HEK293 (cell line): ENCODE data around the gene C14orf119.

ENCODE experiments used
- CTCF ChIA-PET: fragments of 350-600 bp; formaldehyde crosslinking; extraction: SDS; loops from one replicate; lab custom pipeline; 2021; ENCODE audit warnings: antibody characterized with exemption; lab: Yijun Ruan, JAX
- POLR2A ChIA-PET: fragments of 300-600 bp; formaldehyde crosslinking; extraction: SDS; loops from one replicate; lab custom pipeline; 2020; ENCODE audit warnings: antibody characterized with exemption, inconsistent platforms; lab: Yijun Ruan, JAX
- H3K27ac ChIP-seq: fragments of 200-500 bp; sonication (Bioruptor generic); 2 replicates; pipeline ENCODE4 v1.5.1; 2014; ENCODE audit warnings: low read depth, low read length, control low read depth, inconsistent platforms; ENCODE audit errors: extremely low read depth
- H3K36me3 ChIP-seq, 2 experiments: fragments of 200-500 bp in 1 of 2; sonication (Bioruptor generic) in 1 of 2; 1 replicate in 1 of 2; 2 replicates in 1 of 2; pipeline ENCODE4 v1.5.1; 2014 to 2017; ENCODE audit warnings: inconsistent platforms in 2 of 2, low read length in 2 of 2; ENCODE audit not compliant: control insufficient read depth in 2 of 2, insufficient read depth in 1 of 2
- H3K4me1 ChIP-seq: fragments of 200-500 bp; sonication (Bioruptor generic); 2 replicates; pipeline ENCODE4 v1.5.1; 2014; ENCODE audit warnings: mild to moderate bottlenecking, low read length, inconsistent platforms; ENCODE audit not compliant: control insufficient read depth, insufficient read depth
- H3K4me3 ChIP-seq: 2 replicates; pipeline ENCODE4 v1.5.1; 2011; ENCODE audit warnings: low read depth, mild to moderate bottlenecking, control low read depth, low read length, moderate library complexity
- H3K9me3 ChIP-seq: fragments of 200-500 bp; sonication (Bioruptor generic); 2 replicates; pipeline ENCODE4 v1.5.1; 2014; ENCODE audit warnings: low read depth, low read length, inconsistent platforms; ENCODE audit not compliant: control insufficient read depth, insufficient read depth
- GLIS1 ChIP-seq: fragments of 450-650 bp; formaldehyde crosslinking; IDR thresholded peaks from 2 replicates; pipeline ENCODE4 v1.5.1; 2016; ENCODE audit warnings: missing biosample characterization, missing genetic modification characterization
- GLIS2 ChIP-seq: fragments of 450-650 bp; formaldehyde crosslinking; IDR thresholded peaks from 2 replicates; pipeline ENCODE4 v1.5.1; 2016; ENCODE audit warnings: missing biosample characterization, missing genetic modification characterization
- IKZF3 ChIP-seq: fragments of 450-650 bp; IDR thresholded peaks from 2 replicates; pipeline ENCODE4 v1.5.0; 2018; ENCODE audit warnings: missing biosample characterization, mild to moderate bottlenecking, missing genetic modification characterization, moderate library complexity
- KLF10 ChIP-seq: fragments of 450-650 bp; IDR thresholded peaks from 2 replicates; pipeline ENCODE4 v1.5.1; 2018; ENCODE audit warnings: missing biosample characterization, mild to moderate bottlenecking, missing genetic modification characterization
- MZF1 ChIP-seq: fragments of 450-650 bp; formaldehyde crosslinking; IDR thresholded peaks from 2 replicates; pipeline ENCODE4 v1.5.1; 2017; ENCODE audit warnings: missing biosample characterization, missing genetic modification characterization, borderline replicate concordance
- PRDM1 ChIP-seq: fragments of 450-650 bp; formaldehyde crosslinking; IDR thresholded peaks from 2 replicates; pipeline ENCODE4; 2016; ENCODE audit warnings: missing biosample characterization, missing genetic modification characterization
- SCRT2 ChIP-seq: fragments of 450-650 bp; formaldehyde crosslinking; IDR thresholded peaks from 2 replicates; pipeline ENCODE4 v1.5.1; 2016; ENCODE audit warnings: missing biosample characterization, missing genetic modification characterization
- SP2 ChIP-seq: fragments of 450-650 bp; formaldehyde crosslinking; IDR thresholded peaks from 2 replicates; pipeline ENCODE4 v1.5.1; 2016; ENCODE audit warnings: missing biosample characterization, missing genetic modification characterization
- ZBTB17 ChIP-seq: fragments of 450-650 bp; formaldehyde crosslinking; IDR thresholded peaks from 2 replicates; pipeline ENCODE4 v1.5.1; 2016; ENCODE audit warnings: missing biosample characterization, missing genetic modification characterization
- ZBTB21 ChIP-seq: fragments of 450-650 bp; formaldehyde crosslinking; IDR thresholded peaks from 2 replicates; pipeline ENCODE4 v1.5.1; 2017; ENCODE audit warnings: missing biosample characterization, missing genetic modification characterization
- ZEB2 ChIP-seq: fragments of 450-650 bp; formaldehyde crosslinking; IDR thresholded peaks from 2 replicates; pipeline ENCODE4 v1.5.1; 2016; ENCODE audit warnings: missing biosample characterization, missing genetic modification characterization
- ZFHX2 ChIP-seq: fragments of 450-650 bp; formaldehyde crosslinking; conservative IDR thresholded peaks from 2 replicates; pipeline ENCODE4 v1.5.1; 2016; ENCODE audit warnings: missing biosample characterization, missing genetic modification characterization
- ZNF155 ChIP-seq: fragments of 450-650 bp; formaldehyde crosslinking; IDR thresholded peaks from 2 replicates; pipeline ENCODE4 v1.5.1; 2016; ENCODE audit warnings: missing biosample characterization, missing genetic modification characterization
- ZNF157 ChIP-seq: fragments of 450-650 bp; formaldehyde crosslinking; IDR thresholded peaks from 2 replicates; pipeline ENCODE4 v1.5.1; 2016; ENCODE audit warnings: missing biosample characterization, missing genetic modification characterization
- ZNF175 ChIP-seq: fragments of 450-650 bp; formaldehyde crosslinking; IDR thresholded peaks from 2 replicates; pipeline ENCODE4 v1.5.1; 2016; ENCODE audit warnings: missing biosample characterization, missing genetic modification characterization
- ZNF202 ChIP-seq: fragments of 450-650 bp; formaldehyde crosslinking; IDR thresholded peaks from 2 replicates; pipeline ENCODE4 v1.5.1; 2016; ENCODE audit warnings: missing biosample characterization, missing genetic modification characterization, borderline replicate concordance
- ZNF24 ChIP-seq: fragments of 450-650 bp; formaldehyde crosslinking; IDR thresholded peaks from 2 replicates; pipeline ENCODE4 v1.5.1; 2016; ENCODE audit warnings: missing biosample characterization, missing genetic modification characterization
- ZNF266 ChIP-seq: fragments of 450-650 bp; formaldehyde crosslinking; IDR thresholded peaks from 2 replicates; pipeline ENCODE4 v1.5.1; 2016; ENCODE audit warnings: missing biosample characterization, missing genetic modification characterization, low read depth
- ZNF292 ChIP-seq: fragments of 450-650 bp; formaldehyde crosslinking; IDR thresholded peaks from 2 replicates; pipeline ENCODE4 v1.5.1; 2016; ENCODE audit warnings: low read depth, missing biosample characterization, missing genetic modification characterization, borderline replicate concordance
- ZNF311 ChIP-seq: fragments of 450-650 bp; formaldehyde crosslinking; IDR thresholded peaks from 2 replicates; pipeline ENCODE4 v1.5.1; 2017; ENCODE audit warnings: missing biosample characterization, missing genetic modification characterization, borderline replicate concordance
- ZNF335 ChIP-seq: fragments of 450-650 bp; formaldehyde crosslinking; conservative IDR thresholded peaks from 2 replicates; pipeline ENCODE4 v1.5.1; 2016; ENCODE audit warnings: missing biosample characterization, missing genetic modification characterization
- ZNF366 ChIP-seq: fragments of 450-650 bp; formaldehyde crosslinking; conservative IDR thresholded peaks from 2 replicates; pipeline ENCODE4 v1.5.1; 2016; ENCODE audit warnings: missing biosample characterization, missing genetic modification characterization
- ZNF433 ChIP-seq: fragments of 450-650 bp; formaldehyde crosslinking; IDR thresholded peaks from 2 replicates; pipeline ENCODE4 v1.5.1; 2016; ENCODE audit warnings: missing biosample characterization, missing genetic modification characterization, low read depth
- ZNF629 ChIP-seq: fragments of 450-650 bp; formaldehyde crosslinking; IDR thresholded peaks from 2 replicates; pipeline ENCODE4 v1.5.1; 2017; ENCODE audit warnings: missing biosample characterization, missing genetic modification characterization
- ZNF660 ChIP-seq: fragments of 450-650 bp; IDR thresholded peaks from 2 replicates; pipeline ENCODE4 v1.5.1; 2018; ENCODE audit warnings: missing biosample characterization, mild to moderate bottlenecking, missing genetic modification characterization
- TF ChIP-seq, protein P1 (sequence below): fragments of 450-650 bp; formaldehyde crosslinking; IDR thresholded peaks from 2 replicates; pipeline ENCODE4 v1.5.1; 2016; ENCODE audit warnings: missing biosample characterization, missing genetic modification characterization
- TF ChIP-seq, protein P2 (sequence below): fragments of 450-650 bp; formaldehyde crosslinking; IDR thresholded peaks from 2 replicates; pipeline ENCODE4 v1.5.1; 2017; ENCODE audit warnings: missing biosample characterization, mild to moderate bottlenecking, missing genetic modification characterization, moderate library complexity
- TF ChIP-seq, protein P3 (sequence below): fragments of 450-650 bp; formaldehyde crosslinking; conservative IDR thresholded peaks from 2 replicates; pipeline ENCODE4 v1.5.1; 2016; ENCODE audit warnings: low read depth, missing biosample characterization, missing genetic modification characterization
- TF ChIP-seq, protein P4 (sequence below): fragments of 450-650 bp; formaldehyde crosslinking; IDR thresholded peaks from 2 replicates; pipeline ENCODE4 v1.5.1; 2016; ENCODE audit warnings: missing biosample characterization, missing genetic modification characterization

C14orf119 gene

DNA sequence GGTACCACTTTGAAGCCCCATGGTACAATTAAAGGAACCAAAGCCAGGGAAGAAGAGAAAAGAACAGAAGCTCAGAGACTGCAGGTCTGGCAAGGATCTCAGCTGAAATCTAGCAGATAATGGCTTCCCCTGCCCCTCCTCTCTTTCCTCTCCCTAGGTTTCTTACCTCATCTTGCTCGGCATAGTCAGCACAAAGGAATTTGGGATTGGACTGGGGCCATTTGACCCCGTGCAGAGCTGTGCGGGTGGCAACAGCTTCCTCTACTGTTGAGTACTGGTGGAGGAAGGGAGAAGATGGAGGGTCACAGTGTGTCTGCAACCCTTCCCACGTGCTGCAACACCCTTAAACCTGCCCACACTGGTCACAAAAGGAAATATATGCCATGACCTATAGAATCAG, 33.3 kb upstream of the C14orf119 start (continued):
- TF ChIP-seq, protein P1, sequence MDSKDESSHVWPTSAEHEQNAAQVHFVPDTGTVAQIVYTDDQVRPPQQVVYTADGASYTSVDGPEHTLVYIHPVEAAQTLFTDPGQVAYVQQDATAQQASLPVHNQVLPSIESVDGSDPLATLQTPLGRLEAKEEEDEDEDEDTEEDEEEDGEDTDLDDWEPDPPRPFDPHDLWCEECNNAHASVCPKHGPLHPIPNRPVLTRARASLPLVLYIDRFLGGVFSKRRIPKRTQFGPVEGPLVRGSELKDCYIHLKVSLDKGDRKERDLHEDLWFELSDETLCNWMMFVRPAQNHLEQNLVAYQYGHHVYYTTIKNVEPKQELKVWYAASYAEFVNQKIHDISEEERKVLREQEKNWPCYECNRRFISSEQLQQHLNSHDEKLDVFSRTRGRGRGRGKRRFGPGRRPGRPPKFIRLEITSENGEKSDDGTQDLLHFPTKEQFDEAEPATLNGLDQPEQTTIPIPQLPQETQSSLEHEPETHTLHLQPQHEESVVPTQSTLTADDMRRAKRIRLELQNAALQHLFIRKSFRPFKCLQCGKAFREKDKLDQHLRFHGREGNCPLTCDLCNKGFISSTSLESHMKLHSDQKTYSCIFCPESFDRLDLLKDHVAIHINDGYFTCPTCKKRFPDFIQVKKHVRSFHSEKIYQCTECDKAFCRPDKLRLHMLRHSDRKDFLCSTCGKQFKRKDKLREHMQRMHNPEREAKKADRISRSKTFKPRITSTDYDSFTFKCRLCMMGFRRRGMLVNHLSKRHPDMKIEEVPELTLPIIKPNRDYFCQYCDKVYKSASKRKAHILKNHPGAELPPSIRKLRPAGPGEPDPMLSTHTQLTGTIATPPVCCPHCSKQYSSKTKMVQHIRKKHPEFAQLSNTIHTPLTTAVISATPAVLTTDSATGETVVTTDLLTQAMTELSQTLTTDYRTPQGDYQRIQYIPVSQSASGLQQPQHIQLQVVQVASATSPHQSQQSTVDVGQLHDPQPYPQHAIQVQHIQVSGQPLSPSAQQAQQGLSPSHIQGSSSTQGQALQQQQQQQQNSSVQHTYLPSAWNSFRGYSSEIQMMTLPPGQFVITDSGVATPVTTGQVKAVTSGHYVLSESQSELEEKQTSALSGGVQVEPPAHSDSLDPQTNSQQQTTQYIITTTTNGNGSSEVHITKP (tag by site-specific recombination): peak; percentile 85
- TF ChIP-seq IKZF3 (tag by site-specific recombination) (peak; percentile 67), ZFHX2 (peak; percentile 63), ZBTB17 (tag by site-specific recombination) (peak; percentile 74), SCRT2 (peak; percentile 87), GLIS1 (tag by site-specific recombination) (peak; percentile 100), ZNF24 (tag by site-specific recombination) (peak; percentile 78), ZNF660 (tag by site-specific recombination) (peak; percentile 73; the same call in 1 of the 2 replicates), ZEB2 (tag by site-specific recombination) (peak; percentile 27; the same call in 1 of the 2 replicates), ZNF266 (no peak), KLF10 (tag by site-specific recombination) (peak; percentile 64), MZF1 (tag by site-specific recombination) (peak; percentile 32; the same call in 1 of the 2 replicates), ZBTB21 (tag by site-specific recombination) (peak; percentile 55), ZNF629 (tag by site-specific recombination) (peak; percentile 87), ZNF292 (tag by site-specific recombination) (no peak)
- TF ChIP-seq, protein P2, sequence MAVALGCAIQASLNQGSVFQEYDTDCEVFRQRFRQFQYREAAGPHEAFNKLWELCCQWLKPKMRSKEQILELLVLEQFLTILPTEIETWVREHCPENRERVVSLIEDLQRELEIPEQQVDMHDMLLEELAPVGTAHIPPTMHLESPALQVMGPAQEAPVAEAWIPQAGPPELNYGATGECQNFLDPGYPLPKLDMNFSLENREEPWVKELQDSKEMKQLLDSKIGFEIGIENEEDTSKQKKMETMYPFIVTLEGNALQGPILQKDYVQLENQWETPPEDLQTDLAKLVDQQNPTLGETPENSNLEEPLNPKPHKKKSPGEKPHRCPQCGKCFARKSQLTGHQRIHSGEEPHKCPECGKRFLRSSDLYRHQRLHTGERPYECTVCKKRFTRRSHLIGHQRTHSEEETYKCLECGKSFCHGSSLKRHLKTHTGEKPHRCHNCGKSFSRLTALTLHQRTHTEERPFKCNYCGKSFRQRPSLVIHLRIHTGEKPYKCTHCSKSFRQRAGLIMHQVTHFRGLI: no peak
- TF ChIP-seq, protein P3, sequence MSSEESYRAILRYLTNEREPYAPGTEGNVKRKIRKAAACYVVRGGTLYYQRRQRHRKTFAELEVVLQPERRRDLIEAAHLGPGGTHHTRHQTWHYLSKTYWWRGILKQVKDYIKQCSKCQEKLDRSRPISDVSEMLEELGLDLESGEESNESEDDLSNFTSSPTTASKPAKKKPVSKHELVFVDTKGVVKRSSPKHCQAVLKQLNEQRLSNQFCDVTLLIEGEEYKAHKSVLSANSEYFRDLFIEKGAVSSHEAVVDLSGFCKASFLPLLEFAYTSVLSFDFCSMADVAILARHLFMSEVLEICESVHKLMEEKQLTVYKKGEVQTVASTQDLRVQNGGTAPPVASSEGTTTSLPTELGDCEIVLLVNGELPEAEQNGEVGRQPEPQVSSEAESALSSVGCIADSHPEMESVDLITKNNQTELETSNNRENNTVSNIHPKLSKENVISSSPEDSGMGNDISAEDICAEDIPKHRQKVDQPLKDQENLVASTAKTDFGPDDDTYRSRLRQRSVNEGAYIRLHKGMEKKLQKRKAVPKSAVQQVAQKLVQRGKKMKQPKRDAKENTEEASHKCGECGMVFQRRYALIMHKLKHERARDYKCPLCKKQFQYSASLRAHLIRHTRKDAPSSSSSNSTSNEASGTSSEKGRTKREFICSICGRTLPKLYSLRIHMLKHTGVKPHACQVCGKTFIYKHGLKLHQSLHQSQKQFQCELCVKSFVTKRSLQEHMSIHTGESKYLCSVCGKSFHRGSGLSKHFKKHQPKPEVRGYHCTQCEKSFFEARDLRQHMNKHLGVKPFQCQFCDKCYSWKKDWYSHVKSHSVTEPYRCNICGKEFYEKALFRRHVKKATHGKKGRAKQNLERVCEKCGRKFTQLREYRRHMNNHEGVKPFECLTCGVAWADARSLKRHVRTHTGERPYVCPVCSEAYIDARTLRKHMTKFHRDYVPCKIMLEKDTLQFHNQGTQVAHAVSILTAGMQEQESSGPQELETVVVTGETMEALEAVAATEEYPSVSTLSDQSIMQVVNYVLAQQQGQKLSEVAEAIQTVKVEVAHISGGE (tag by site-specific recombination): no peak
- TF ChIP-seq, all 188 proteins: peak for 34

DNA sequence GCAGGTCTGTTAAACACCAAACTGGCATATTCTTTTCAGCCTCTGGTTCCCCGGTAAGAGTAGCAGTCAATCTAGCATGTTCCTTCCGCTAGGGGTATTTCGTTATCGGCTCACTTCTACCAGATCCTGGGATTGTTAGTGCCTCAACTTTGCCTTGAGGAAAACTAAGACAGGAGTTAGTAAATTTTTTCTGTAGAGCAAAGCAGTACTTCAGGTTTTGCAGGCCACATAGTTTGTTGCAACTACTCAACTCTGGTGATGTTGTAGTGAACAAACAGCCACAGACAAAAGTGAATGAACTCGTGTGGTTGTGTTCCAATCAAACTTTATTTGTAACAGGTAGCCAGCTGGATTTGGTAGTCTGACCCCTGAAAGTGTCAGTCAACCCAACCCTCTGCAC, 31.7 kb upstream of the C14orf119 start:
- CTCF ChIA-PET: interaction anchor here (0.8 to 16.2 kb wide), 4 partner anchors 8 to 75 kb away, joined by 4 to 469 read pairs (median 12); partner anchors contain the start of gene AJUBA
- TF ChIP-seq SP2 (tag by site-specific recombination): no peak
- TF ChIP-seq ZNF157: no peak
- no peak for TF ChIP-seq ZNF202 (tag by site-specific recombination)
- TF ChIP-seq ZNF155 (tag by site-specific recombination): no peak
- TF ChIP-seq ZNF335 (tag by site-specific recombination): no peak
- TF ChIP-seq ZNF266: no peak
- TF ChIP-seq PRDM1: no peak
- no peak for TF ChIP-seq GLIS2 (tag by site-specific recombination)
- no peak for TF ChIP-seq ZNF433
- TF ChIP-seq, protein P4, sequence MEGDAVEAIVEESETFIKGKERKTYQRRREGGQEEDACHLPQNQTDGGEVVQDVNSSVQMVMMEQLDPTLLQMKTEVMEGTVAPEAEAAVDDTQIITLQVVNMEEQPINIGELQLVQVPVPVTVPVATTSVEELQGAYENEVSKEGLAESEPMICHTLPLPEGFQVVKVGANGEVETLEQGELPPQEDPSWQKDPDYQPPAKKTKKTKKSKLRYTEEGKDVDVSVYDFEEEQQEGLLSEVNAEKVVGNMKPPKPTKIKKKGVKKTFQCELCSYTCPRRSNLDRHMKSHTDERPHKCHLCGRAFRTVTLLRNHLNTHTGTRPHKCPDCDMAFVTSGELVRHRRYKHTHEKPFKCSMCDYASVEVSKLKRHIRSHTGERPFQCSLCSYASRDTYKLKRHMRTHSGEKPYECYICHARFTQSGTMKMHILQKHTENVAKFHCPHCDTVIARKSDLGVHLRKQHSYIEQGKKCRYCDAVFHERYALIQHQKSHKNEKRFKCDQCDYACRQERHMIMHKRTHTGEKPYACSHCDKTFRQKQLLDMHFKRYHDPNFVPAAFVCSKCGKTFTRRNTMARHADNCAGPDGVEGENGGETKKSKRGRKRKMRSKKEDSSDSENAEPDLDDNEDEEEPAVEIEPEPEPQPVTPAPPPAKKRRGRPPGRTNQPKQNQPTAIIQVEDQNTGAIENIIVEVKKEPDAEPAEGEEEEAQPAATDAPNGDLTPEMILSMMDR (tag by site-specific recombination): no peak
- TF ChIP-seq ZNF366 (tag by site-specific recombination): no peak
- TF ChIP-seq ZNF311: no peak
- TF ChIP-seq ZNF175: no peak
- H3K36me3 ChIP-seq: peaks cover 61 to 96% of the 10 kb centered on the region in 2 experiments
- no peaks in the 10 kb centered on the region for H3K9me3 ChIP-seq
- H3K4me3 ChIP-seq: no peak overlapping the region
- H3K27ac ChIP-seq: no peak overlapping the region
- no peaks in the 10 kb centered on the region for H3K4me1 ChIP-seq
- POLR2A ChIA-PET: interaction anchor here (0.6 to 3.5 kb wide), 2 partner anchors 31 to 151 kb away, joined by 3 to 20 read pairs; partner anchors contain the start of genes ACIN1 and C14orf119
